Loucy (cell line): ENCODE results near the gene CHST11.

Experiments used
- H2AFZ ChIP-seq: fragments of 200-600 bp; sonication (generic); 2 replicates; pipeline ENCODE4 v1.6.0; 2016; ENCODE audit warnings: antibody characterized with exemption, mild to moderate bottlenecking, low read length, moderate library complexity
- H3F3A ChIP-seq: fragments of 200-600 bp; 2 replicates; pipeline ENCODE4 v1.6.0; 2016; ENCODE audit warnings: antibody characterized with exemption, low read depth, mild to moderate bottlenecking
- H3K27me3 ChIP-seq: fragments of 200-600 bp; sonication (generic); 2 replicates; pipeline ENCODE4 v1.6.1; 2014; ENCODE audit warnings: low read length, mild to moderate bottlenecking; ENCODE audit not compliant: insufficient read depth, poor library complexity, severe bottlenecking
- H3K36me3 ChIP-seq: fragments of 200-600 bp; sonication (generic); 2 replicates; pipeline ENCODE4 v1.6.1; 2016; ENCODE audit warnings: low read length; ENCODE audit not compliant: insufficient read depth
- H3K4me1 ChIP-seq: fragments of 200-600 bp; sonication (generic); 2 replicates; pipeline ENCODE4 v1.5.1; 2014; ENCODE audit warnings: low read length, mild to moderate bottlenecking; ENCODE audit not compliant: insufficient read depth, poor library complexity, severe bottlenecking
- H3K4me2 ChIP-seq: fragments of 200-600 bp; sonication (generic); 2 replicates; pipeline ENCODE4 v1.6.0; 2014; ENCODE audit warnings: antibody characterized with exemption, low read length, low read depth, mild to moderate bottlenecking; ENCODE audit not compliant: poor library complexity, severe bottlenecking
- H3K4me3 ChIP-seq: fragments of 200-600 bp; sonication (generic); 2 replicates; pipeline ENCODE4 v1.5.1; 2014; ENCODE audit warnings: low read length, mild to moderate bottlenecking, mixed read lengths; ENCODE audit not compliant: poor library complexity, severe bottlenecking
- H3K79me2 ChIP-seq: fragments of 200-600 bp; sonication (generic); 2 replicates; pipeline ENCODE4 v1.6.1; 2014; ENCODE audit warnings: low read length; ENCODE audit not compliant: insufficient read depth
- H3K9ac ChIP-seq: fragments of 200-600 bp; sonication (generic); 2 replicates; pipeline ENCODE4 v1.6.0; 2014; ENCODE audit warnings: mild to moderate bottlenecking, low read depth, low read length, moderate library complexity; ENCODE audit not compliant: poor library complexity, severe bottlenecking
- H3K9me2 ChIP-seq: fragments of 200-600 bp; sonication (generic); replicated peaks from 2 replicates; pipeline ENCODE4 v1.6.1; 2016; ENCODE audit warnings: low read depth, low read length, mixed read lengths
- H3K9me3 ChIP-seq: fragments of 200-600 bp; sonication (generic); 2 replicates; pipeline ENCODE4 v1.6.1; 2014; ENCODE audit warnings: mild to moderate bottlenecking, antibody characterized with exemption, low read length, low read depth; ENCODE audit not compliant: insufficient read depth
- H4K20me1 ChIP-seq: fragments of 200-600 bp; sonication (generic); 2 replicates; pipeline ENCODE4 v1.6.0; 2014; ENCODE audit warnings: antibody characterized with exemption, low read length, mild to moderate bottlenecking; ENCODE audit not compliant: insufficient read depth, poor library complexity, severe bottlenecking
- CTCF ChIP-seq: fragments of 200-600 bp; sonication (generic); conservative IDR thresholded peaks from 2 replicates; pipeline ENCODE4 v1.5.1; 2014; ENCODE audit warnings: mild to moderate bottlenecking, antibody characterized with exemption, low read length
- EZH2phosphoT487 ChIP-seq: fragments of 200-600 bp; IDR thresholded peaks from 2 replicates; pipeline ENCODE4 v1.6.1; 2018; ENCODE audit warnings: antibody characterized with exemption, mild to moderate bottlenecking, moderate library complexity, borderline replicate concordance

CHST11 gene

GRCh38 chr12:104673696-104674482 is 217.1 kb downstream of the CHST11 start:
- Histone ChIP-seq H3K4me1 (peaks cover 35% of the 10 kb centered on the region), H3K9me2 (no peaks in the 10 kb centered on the region), H2AFZ (no peak overlapping the region), H4K20me1 (peaks cover 99% of the 10 kb centered on the region), H3K79me2 (peaks cover 100% of the 10 kb centered on the region), H3K9me3 (no peaks in the 10 kb centered on the region), H3K27me3 (no peaks in the 10 kb centered on the region), H3K36me3 (peaks cover 51% of the 10 kb centered on the region; the same call in 1 of the 2 replicates), H3K9ac (no peak overlapping the region), H3K4me2 (no peak overlapping the region), H3F3A (no peaks in the 10 kb centered on the region), H3K4me3 (no peak overlapping the region)
- TF ChIP-seq CTCF (no peak), EZH2phosphoT487 (no peak)

- peaks cover 100% of the 10 kb centered on the region for H3K79me2 ChIP-seq
Observed at GRCh38 chr12:104676636-104677035, 219.9 kb downstream of the CHST11 start.

GRCh38 chr12:104677441-104678089 is 220.8 kb downstream of the CHST11 start:
- Histone ChIP-seq H4K20me1 (peaks cover 96% of the 10 kb centered on the region), H3K9me3 (no peaks in the 10 kb centered on the region), H3K9me2 (no peaks in the 10 kb centered on the region), H3K4me1 (peaks cover 26% of the 10 kb centered on the region), H3K27me3 (no peaks in the 10 kb centered on the region), H2AFZ (no peak overlapping the region), H3F3A (peaks cover 13% of the 10 kb centered on the region; the same call in 1 of the 2 replicates), H3K4me3 (no peak overlapping the region), H3K36me3 (peaks cover 57% of the 10 kb centered on the region; the same call in 1 of the 2 replicates), H3K9ac (no peak overlapping the region), H3K79me2 (peaks cover 100% of the 10 kb centered on the region), H3K4me2 (no peak overlapping the region)
- no peak for TF ChIP-seq CTCF
- no peak for TF ChIP-seq EZH2phosphoT487

More at GRCh38 chr12:104676636-104677035, 219.9 kb downstream of the CHST11 start:
- no peak overlapping the region for H2AFZ ChIP-seq
- H3K4me1 ChIP-seq = peaks cover 27% of the 10 kb centered on the region
- no peak overlapping the region for H3K9ac ChIP-seq
- no peak overlapping the region for H3K4me2 ChIP-seq
- peaks cover 7% of the 10 kb centered on the region; the same call in 1 of the 2 replicates for H3F3A ChIP-seq
- TF ChIP-seq CTCF (no peak), EZH2phosphoT487 (no peak)
- no peak overlapping the region for H3K4me3 ChIP-seq
- H4K20me1 ChIP-seq = peaks cover 98% of the 10 kb centered on the region
- H3K9me2 ChIP-seq = no peaks in the 10 kb centered on the region
- H3K27me3 ChIP-seq = no peaks in the 10 kb centered on the region
- H3K36me3 ChIP-seq = peaks cover 57% of the 10 kb centered on the region; the same call in 1 of the 2 replicates
- H3K9me3 ChIP-seq = no peaks in the 10 kb centered on the region
